ENCODE measurements around the gene LRRC7.
A peak's percentile ranks its signal among the peaks of the same experiment; 100 is the strongest.
"Not testable (repeated sequence)": the region's sequence is repeated elsewhere in the genome, so short reads cannot be mapped to it uniquely, and the experiment has no call there.

The LRRC7 gene

DNA sequence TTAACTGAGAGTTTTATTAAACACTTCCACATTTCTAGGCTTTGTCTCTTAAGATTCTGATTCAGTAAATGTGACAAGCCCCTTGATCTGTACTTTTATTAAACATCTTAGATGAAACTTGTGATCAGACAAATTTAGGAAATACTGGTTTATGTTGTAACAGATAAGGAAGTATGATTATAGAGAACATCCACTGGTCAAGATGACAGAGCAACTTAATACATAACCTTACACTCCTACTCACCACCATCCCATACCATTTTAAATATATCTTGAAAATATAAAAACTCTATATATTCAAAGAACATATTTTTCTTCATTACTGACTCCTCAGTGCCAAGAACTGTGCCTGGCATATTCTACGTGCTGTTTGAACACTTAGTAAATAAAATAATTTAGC, 420.2 kb downstream of the LRRC7 start:
- DNase-seq, result no peak

DNA sequence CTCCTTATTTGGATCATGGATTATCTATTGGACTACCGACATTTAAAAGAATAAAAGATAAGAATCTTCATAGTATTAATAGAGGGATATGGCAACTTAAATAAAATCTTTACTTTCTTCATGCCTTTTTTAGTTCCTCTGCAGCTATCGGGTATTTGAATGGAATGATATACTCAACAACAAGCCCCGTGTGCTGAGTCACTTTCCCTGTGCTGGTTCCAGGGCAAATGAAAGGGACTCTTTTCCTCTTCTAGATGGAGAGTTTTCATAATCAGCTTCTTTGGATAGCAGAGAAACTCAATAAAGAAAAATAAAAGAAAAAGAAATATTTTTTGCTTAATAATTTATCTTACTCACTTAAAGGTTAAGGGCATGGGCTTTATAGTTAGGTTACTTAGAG, 423.9 kb downstream of the LRRC7 start:
- DNase-seq, result no peak

DNA sequence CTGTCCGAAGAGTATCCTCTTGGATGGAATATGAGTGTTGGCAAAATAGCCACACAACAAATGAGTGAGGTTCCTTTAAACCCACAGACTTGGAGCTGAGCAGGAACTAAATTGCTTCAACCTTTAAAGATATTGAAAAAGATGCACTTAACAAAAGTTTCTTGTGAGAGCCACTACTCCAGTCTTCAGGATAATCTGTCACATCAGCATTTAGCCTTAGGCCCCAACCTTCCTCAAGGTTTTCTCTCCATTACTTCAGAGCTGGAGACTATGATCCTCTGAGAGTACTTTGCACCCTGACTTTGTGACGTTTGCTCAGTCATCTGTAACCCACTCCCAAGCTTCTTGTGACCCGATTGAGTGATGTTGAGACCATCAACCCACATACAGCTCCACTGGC, 424.9 kb downstream of the LRRC7 start:
- DNase-seq, result no peak

DNA sequence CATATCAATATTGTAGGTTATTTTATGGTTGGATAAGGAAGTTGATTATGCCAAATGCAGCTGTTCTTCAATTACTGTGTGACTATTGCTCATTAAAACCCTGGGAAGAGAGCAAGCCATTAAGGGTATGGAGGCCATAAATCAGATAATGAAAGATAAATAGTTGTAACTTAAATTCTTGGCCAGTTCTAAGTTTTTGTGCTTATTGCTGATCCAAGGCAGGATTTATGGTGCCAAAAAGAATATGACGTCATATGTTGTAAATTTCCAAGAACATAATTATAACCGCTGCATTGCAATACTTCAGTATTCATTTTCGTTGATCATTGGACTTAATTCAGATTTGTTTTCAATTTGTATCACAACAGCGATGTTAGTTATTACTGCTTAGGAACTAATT, 426.1 kb downstream of the LRRC7 start:
- DNase-seq, result no peak

DNA sequence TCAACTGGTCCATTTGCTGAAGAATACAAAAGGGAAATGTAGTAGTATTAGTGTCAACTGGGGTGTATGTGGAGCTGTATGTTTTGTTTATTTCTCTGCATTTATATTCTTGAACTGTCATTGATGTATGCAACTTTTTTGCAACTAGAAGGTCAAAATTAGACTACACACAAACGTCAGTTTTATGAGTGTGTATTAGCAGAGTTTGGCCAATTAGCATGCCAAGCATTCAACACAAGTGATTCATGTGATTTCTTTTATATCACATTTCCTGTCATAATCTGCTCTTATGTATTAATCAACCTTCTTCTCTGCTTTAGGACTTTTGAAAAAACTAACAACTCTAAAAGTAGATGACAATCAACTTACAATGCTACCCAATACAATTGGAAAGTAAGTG, 426.5 kb downstream of the LRRC7 start:
- no peak for DNase-seq

DNA sequence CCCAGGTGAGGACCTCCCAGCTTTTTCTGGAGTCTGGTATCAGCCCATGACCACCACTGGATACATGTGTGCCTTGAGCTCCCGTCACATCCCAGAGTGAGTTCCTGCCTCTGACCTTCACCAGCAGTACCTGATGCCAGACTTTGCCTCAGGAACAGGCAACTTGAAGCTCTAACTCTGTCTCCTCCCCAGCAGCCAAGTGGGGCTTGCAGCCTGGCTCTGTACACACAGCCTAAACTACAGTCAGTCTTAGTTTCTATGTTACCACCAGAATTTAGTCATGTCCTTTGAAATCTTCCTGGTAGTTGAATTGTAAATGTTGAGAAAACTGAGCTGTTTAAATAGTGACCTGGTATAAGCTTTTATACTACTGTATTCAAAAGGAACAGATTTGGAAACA, 431.1 kb downstream of the LRRC7 start:
- DNase-seq, result no peak

DNA sequence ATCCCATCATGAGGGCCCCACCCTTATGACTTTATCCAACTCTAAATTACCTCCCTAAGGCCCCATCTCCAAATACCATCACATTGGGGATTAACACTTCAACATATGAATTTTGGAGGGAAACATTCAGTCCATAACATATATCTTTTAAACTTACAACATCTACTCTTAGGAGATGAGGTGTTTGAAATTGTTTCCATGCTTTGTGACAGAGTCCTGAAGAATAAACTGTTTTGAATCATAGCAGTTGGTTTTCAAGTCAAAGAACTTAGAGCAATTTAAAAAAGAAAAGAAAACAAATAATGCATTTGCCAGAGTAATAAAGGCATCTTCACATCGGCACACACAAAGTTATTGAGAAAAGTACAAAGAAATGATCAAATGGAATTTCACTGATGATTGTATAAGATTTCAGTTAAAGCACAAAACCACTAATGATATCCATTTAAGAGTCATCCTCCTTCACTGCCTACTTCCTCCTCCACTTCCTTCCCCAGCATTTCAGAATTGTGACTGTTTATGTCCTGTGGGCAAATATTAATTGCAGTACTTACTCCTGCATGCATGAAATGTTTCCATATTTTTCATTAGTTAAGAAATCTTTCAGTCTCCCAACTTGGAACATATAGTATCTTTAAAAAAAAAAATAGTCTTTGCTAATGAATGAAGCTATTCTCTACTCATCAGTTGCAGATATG, 435.6 kb downstream of the LRRC7 start:
- no peak for DNase-seq

DNA sequence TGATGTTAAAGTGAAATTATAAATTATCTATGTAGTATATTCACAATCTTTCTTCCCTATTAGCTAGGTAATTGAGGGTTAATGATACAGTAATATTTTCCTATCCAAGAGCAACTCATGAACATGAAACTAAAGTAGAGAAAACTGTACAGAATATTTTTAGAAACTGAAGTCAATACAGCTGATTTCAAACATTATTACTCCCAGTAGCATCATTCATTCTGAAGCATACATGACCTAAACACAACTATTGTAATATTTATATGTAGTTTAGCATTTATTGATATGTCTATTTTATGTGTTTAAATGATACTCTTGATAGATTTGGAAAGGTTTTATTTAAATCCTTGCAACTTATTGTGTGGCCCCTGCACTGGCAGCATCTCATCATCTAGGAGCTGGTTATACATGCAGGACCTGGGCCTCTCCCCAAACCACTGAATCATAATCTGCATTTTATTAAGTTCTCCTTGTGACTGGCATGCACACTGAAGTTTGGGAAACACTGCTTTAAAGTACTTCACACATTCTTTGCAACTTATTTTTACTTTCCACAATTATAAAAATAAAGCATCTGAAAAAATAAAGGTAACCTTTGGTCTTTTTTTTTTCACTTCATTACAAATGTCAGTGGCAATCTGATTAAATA, 437.8 kb downstream of the LRRC7 start:
- DNase-seq, result no peak

DNA sequence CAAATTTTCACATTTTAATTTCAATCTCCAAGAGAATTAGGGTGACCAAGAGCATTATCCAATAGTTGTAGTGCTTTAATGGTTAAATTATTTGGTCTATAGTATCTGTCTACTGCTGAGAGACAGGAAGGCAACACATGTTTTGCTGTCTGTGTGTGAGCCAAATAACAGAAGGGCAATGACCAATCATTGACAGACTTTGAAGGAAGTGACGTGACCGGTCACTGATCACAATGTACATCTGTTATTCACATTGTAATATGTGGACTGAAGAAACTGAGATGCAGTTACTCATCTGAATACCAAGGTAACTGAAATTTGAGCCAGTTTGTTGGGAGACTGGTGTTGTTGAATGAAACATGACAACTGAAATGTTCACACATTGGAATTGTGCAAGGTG, 440.9 kb downstream of the LRRC7 start:
- no peak for DNase-seq

DNA sequence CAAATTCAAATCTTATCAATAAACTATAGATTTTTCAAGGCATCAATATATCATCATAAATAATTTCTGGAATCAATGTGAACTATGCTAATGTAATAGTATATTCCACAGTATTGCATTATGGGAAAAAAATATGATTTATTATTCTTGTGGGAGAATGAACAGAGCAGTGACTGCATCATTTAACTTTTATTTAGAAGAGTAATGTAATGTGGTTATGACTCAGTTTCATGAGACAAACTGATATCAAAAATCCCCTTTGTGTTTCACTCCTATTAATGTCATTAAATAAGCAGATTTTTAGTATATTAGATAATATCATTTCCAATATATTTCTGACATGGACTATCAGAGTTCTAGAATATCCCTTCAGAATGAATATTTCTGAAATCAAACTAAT, 450.0 kb downstream of the LRRC7 start:
- DNase-seq, result no peak

DNA sequence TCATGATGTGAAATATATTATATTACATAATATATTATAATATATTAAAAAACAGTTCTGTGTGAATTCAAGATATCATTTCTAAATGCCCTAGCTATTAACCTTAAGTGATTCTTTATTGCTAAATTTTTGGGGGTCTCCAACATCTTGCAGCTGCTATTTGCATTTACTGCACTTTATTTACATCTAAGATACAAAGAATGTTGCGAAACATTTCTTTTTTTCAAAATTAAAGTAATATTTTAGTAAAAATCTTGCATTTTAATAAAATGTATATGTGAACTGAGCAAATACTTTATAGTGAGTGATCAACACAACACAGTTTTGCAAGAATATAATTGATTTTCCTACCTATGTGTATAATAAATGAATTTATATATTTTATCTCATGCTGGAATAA, 456.6 kb downstream of the LRRC7 start:
- DNase-seq, result no peak

DNA sequence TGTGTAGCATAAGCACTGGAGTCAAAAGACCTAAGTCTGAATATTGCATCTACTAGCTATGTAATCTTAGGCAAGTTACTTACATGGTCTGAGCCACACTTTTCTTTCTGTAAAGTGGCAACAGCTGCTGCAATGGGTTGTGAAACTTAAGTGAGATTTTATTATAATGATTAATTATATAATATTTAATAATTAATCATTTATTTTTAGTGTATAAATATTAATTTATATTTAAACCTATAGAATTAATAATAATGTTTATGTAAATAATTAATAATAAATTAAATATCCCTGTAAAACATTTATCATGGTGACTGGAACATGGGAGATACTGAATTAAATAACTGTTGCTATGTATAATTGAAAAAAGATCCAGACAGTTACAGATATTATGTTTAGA, 457.3 kb downstream of the LRRC7 start:
- DNase-seq, result no peak

DNA sequence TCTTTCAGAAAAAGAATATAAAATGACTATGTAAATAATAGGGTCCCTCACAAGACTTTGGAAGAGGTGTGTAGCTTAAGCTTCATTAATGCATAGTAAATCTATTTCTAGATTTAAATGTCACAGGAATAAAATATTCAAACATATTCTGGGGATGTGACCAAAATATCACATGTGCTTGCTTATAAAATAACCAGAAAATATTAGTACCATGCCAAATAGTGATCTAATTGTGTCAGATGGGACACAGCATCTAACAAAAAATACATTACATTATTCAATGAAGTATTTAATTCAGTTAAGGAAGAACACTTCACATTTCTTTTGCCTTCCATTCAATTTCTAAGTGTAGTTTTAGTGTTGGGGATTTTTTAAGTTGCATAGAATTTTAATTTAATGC, 458.1 kb downstream of the LRRC7 start:
- no peak for DNase-seq

DNA sequence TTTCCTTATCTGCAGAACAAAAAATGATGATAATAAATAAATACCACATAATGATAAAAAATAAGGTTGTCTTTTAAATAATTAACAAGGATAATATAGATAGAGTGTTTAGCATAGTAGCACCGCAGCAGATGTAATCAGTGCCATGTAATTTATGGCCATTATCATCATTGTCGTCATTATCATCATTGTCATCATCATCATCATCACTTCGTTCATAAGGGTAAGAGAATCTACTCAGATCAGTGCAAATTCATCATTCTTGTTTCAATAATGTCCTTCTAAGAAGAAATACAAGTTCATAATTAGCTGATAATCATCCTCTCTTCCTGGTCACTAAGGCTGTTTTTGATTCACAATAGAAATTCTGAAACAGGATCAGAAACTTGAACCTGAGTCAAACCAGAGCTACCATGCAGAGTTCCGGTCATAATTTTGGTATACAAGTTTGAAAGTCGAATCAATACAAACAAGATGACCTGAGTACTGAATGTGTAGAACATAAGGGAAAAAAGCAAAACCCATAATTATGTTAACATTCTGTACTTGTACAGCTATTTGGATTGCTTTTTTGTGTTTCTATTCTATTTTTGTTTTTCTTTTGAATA, 465.6 kb downstream of the LRRC7 start:
- no peak for DNase-seq

DNA sequence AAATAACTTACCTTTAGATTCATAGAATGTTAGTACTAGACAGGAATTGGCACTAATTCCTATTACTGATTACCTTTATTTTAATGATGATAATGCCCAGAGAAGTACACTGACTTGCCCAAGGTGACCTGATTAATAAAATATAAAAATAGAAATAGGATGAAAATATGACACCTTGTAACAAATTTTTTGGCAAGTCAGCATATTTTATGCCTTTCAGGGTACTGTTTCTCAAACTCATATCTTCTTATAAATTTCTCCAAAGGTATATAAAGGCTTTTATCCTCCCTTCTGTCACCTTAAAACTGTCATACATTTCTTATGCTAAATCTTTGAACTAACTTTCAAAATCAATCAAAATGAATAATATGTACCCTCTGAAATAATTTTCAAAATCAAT, 466.2 kb downstream of the LRRC7 start:
- no peak for DNase-seq

DNA sequence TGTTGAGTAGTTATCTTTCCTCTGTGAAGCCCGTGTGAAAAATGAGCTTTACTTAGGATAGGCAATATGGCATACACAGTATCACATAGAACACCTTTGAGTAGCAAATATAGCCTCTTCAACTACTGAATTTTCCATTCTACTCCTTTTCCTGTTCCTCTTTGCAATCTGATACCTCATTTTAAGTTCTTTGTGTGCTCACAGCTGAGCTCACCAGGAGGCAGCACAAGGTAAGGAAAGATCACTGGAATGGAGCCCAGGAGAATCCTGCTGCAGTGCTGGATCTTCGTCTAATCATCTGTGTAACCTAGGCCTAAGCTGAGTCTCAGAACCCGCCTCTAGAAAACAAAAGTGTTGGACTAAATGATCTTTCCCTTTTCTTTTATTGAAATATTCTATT, 466.7 kb downstream of the LRRC7 start:
- peak; percentile 65 for DNase-seq

DNA sequence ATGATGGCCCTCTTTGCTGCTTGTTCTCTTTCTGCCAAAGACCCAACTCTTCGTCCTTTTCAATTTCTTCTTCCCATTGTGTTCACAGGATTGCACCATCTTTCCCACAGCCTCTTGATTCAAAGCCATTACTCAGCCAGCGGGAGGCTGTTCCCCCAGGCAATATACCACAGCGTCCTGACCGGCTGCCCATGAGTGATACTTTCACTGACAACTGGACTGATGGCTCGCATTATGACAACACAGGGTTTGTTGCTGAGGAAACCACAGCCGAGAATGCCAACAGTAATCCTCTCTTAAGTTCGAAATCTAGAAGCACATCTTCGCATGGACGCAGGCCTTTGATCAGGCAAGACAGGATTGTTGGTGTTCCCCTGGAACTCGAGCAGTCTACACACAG, 470.3 kb downstream of the LRRC7 start:
- no peak for DNase-seq

DNA sequence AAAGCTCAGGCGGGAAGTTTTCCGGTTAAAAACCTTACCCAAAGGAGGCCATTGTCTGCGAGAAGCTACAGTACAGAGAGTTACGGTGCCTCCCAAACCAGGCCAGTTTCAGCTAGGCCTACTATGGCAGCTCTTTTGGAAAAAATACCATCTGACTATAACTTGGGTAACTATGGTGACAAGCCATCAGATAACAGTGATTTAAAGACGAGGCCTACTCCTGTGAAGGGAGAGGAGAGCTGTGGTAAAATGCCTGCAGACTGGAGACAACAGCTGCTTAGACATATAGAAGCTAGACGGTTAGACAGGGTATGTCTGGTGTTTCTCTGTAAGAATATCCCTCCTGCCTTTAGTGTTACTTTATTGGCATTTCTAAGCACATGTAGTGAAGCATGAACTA, 471.8 kb downstream of the LRRC7 start:
- no peak for DNase-seq

DNA sequence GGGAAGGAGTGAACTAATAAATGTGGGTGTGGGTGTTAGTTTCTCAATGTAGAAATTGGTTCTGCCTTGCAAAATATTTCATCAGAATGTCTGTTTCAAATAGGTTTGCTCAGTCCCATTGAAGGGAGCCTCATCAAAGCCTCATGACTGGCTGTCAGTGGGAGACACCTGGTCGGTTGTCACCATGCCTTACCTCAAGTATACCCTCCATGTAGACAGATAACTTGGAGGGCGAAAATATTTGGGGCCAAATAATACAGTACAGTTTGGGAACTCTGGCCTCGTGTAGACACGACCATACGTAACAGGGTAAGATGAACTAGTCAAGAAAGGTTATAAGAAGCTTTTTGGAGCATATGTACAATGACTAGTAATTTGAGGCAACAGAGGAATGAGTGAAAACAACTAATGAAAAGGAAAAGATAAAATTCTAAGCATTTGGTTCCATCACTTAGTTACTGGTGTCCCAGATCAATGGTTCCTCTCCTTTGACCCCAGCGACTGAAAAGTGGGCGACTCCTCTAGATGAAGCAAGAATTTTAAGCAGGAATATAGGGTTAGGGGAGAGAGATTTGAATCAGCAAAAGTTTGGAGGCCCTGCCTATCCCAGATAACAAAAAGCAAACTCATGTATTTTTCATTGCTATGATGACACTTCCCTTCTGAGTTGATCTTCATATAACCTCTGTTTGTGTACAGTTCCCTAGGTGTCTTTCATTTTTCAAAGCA, 473.8 kb downstream of the LRRC7 start:
- DNase-seq, result no peak

DNA sequence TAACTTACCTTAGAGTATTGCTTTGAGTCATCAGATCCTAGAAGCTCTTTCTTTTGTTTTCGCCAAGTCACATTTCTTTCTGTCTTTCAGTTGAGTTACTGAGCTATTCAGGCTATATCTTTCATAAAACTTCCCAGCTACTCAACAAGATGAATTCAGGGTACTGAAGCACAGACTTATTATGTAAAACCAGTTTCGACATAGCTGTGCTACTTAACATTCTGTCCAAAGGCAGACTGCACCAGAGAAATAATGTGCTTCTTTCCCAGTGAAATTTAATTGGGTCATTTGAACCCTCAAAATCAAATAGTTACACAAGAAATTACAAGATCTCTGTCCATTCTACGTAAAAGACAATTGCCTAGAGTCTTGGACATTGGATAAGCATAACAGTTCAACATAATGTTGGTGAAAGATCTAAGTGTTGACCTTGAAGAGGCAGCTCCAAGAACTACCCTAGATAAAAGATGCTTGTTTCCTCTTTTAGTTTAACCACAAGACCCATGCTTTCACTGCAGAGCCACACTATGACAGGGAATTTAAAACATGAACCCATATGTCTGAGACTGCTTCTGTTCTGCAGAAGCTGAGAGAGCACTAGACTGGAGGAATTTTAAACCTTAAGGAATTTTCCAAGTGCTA, 474.5 kb downstream of the LRRC7 start:
- no peak for DNase-seq

DNA sequence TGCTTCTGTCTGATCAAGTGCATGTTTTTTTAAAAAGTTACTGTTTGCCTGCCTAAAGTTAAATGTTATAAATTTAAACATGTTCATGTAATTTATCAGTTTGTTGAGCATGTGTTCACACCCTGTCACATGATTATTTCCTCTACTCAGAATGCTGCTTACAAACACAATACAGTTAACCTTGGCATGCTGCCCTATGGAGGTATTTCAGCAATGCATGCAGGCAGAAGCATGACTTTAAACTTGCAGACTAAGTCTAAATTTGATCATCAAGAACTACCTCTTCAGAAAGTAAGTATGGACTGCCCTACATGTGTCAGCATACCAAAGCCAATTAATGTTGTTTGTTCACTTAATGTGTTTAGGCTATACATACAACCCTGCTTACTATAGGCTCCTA, 476.1 kb downstream of the LRRC7 start:
- no peak for DNase-seq

DNA sequence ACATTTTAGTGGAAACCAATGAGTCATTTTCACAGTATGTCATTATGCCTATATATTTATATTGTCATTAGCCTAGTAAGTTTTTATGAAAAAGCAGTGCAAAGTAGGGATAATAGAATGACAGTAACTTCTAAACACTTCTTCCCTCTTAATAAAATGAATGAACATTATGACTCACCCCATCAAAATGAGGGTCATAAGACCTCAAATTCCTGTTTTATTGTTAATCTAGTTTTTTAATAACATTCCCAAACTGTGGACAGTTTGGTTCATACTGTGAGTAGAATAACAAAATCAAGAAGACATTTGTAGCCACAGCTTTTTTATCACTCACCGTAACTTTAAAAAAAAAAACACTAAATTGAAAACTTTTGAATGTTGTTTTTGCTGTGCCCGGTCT, 477.1 kb downstream of the LRRC7 start:
- DNase-seq, result no peak

DNA sequence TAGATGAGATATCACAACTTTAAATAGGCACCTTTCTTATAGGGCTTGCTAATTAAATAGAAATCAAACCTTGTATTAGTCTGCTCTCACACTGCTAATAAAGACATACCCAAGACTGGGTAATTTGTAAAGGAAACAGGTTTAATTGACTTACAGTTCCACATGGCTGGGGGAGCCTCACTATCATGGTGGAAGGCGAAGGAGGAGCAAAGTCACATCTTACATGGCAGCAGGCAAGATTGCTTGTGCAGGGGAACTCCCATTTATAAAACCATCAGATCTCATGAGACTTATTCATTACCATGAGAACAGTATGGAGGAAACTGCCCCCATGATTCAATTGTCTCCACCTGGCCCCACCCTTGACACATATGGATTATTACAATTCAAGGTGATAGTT, 477.9 kb downstream of the LRRC7 start:
- DNase-seq, result not testable (repeated sequence)

Data from NCI-H748 treated with DMSO at 0.1 percent for 48 hours (cell line).